NCI-H1092 (cell line): ENCODE results near the gene CTSC.
"Not testable (repeated sequence)": the region's sequence is repeated elsewhere in the genome, so short reads cannot be mapped to it uniquely, and the experiment has no call there.

Experiments
- DNase-seq: peaks from one replicate; lab custom pipeline; 2025; lab: John Stamatoyannopoulos, UW

The CTSC gene

GRCh38 chr11:88352139-88352538 is 14.6 kb upstream of the CTSC start:
- DNase-seq, result no peak

- no peak for DNase-seq
These were observed 11.3 kb upstream of the CTSC start for GRCh38 chr11:88348870-88349269.

GRCh38 chr11:88345949-88346348 is 8.4 kb upstream of the CTSC start:
- DNase-seq, result no peak

GRCh38 chr11:88345408-88345807 is 7.9 kb upstream of the CTSC start:
- no peak for DNase-seq

GRCh38 chr11:88344869-88345268 is 7.3 kb upstream of the CTSC start:
- no peak for DNase-seq

- DNase-seq, result no peak
These were observed 4.2 kb upstream of the CTSC start for GRCh38 chr11:88341522-88342251.

- no peak for DNase-seq
These were observed 2.9 kb upstream of the CTSC start for GRCh38 chr11:88340366-88340935.

- DNase-seq, result no peak
These were observed 592 bp upstream of the CTSC start for GRCh38 chr11:88337987-88338668.

GRCh38 chr11:88335284-88335683 is 2.3 kb downstream of the CTSC start:
- no peak for DNase-seq

GRCh38 chr11:88333862-88334261 is 3.7 kb downstream of the CTSC start:
- DNase-seq, result no peak

GRCh38 chr11:88332851-88333250 is 4.7 kb downstream of the CTSC start:
- DNase-seq, result no peak

GRCh38 chr11:88330826-88331428 is 6.6 kb downstream of the CTSC start:
- DNase-seq, result no peak

GRCh38 chr11:88329563-88330250 is 7.8 kb downstream of the CTSC start:
- DNase-seq, result no peak

- DNase-seq, result no peak
These were observed 9.9 kb downstream of the CTSC start for GRCh38 chr11:88327462-88328143.

- no peak for DNase-seq
These were observed 10.5 kb downstream of the CTSC start for GRCh38 chr11:88327061-88327460.

GRCh38 chr11:88326099-88326498 is 11.4 kb downstream of the CTSC start:
- no peak for DNase-seq

- no peak for DNase-seq
These were observed 12.8 kb downstream of the CTSC start for GRCh38 chr11:88324562-88325345.

GRCh38 chr11:88322881-88323280 is 14.7 kb downstream of the CTSC start:
- DNase-seq, result not testable (repeated sequence)

GRCh38 chr11:88321412-88321811 is 16.1 kb downstream of the CTSC start:
- DNase-seq, result not testable (repeated sequence)

- DNase-seq, result no peak
These were observed 17.4 kb downstream of the CTSC start for GRCh38 chr11:88320149-88320559.

GRCh38 chr11:88318017-88318416 is 19.5 kb downstream of the CTSC start:
- no peak for DNase-seq
